Stimulated activated CD8-positive, alpha-beta memory T cell treated with anti-CD3 and anti-CD28 coated beads, Interleukin-4, amount 100 ng/mL, for 1 hour (primary cell): ENCODE measurements around the gene NDUFAF7.
"Not testable (repeated sequence)": the region's sequence is repeated elsewhere in the genome, so short reads cannot be mapped to it uniquely, and the experiment has no call there.

ENCODE experiments used
- DNase-seq, 2 donors: peaks; one replicate each; pipeline ENCODE4 v3.0.0-alpha.2; 2020; ENCODE audit warnings: low read depth in 2 of 2, low spot score in 1 of 2

The NDUFAF7 gene

GRCh38 chr2:37215250-37215649, 16.2 kb upstream of the NDUFAF7 start:
- DNase-seq = no peak

- no peak for DNase-seq
Observed at GRCh38 chr2:37219046-37219445, 12.4 kb upstream of the NDUFAF7 start.

GRCh38 chr2:37223131-37223530, 8.3 kb upstream of the NDUFAF7 start:
- DNase-seq = no peak

- DNase-seq = no peak
Observed at GRCh38 chr2:37224063-37224462, 7.4 kb upstream of the NDUFAF7 start.

GRCh38 chr2:37225129-37225528, 6.3 kb upstream of the NDUFAF7 start:
- not testable (repeated sequence) for DNase-seq

GRCh38 chr2:37226863-37227262, 4.6 kb upstream of the NDUFAF7 start:
- DNase-seq = no peak

- no peak for DNase-seq
Observed at GRCh38 chr2:37228788-37229187, 2.7 kb upstream of the NDUFAF7 start.

GRCh38 chr2:37230581-37230980, 877 bp upstream of the NDUFAF7 start:
- DNase-seq = no peak

- no peak for DNase-seq
Observed at GRCh38 chr2:37232131-37232933, 874 bp downstream of the NDUFAF7 start.

GRCh38 chr2:37243435-37243834, 12.0 kb downstream of the NDUFAF7 start:
- DNase-seq = no peak

- DNase-seq = no peak
Observed at GRCh38 chr2:37244017-37244416, 12.6 kb downstream of the NDUFAF7 start.

- DNase-seq = no peak
Observed at GRCh38 chr2:37244755-37245154, 13.3 kb downstream of the NDUFAF7 start.

- DNase-seq = no peak
Observed at GRCh38 chr2:37246205-37246604, 14.7 kb downstream of the NDUFAF7 start.

- no peak for DNase-seq
Observed at GRCh38 chr2:37250869-37251740, 19.6 kb downstream of the NDUFAF7 start.

GRCh38 chr2:37262522-37262921, 31.1 kb downstream of the NDUFAF7 start:
- DNase-seq = no peak

- no peak for DNase-seq
Observed at GRCh38 chr2:37263839-37264238, 32.4 kb downstream of the NDUFAF7 start.

- DNase-seq = no peak
Observed at GRCh38 chr2:37267685-37268084, 36.2 kb downstream of the NDUFAF7 start.

GRCh38 chr2:37268111-37268510, 36.7 kb downstream of the NDUFAF7 start:
- no peak for DNase-seq

GRCh38 chr2:37271376-37272067, 40.1 kb downstream of the NDUFAF7 start:
- DNase-seq = no peak

GRCh38 chr2:37274359-37274965, 43.0 kb downstream of the NDUFAF7 start:
- no peak for DNase-seq

- DNase-seq = no peak
Observed at GRCh38 chr2:37276291-37276690, 44.8 kb downstream of the NDUFAF7 start.
